Panc1 (cell line): ENCODE results near the gene HSD17B11. TPM values are rescaled to one million over a fixed set of nuclear protein-coding genes. Genes with fewer than 3 reads are reported as not detected.
A peak's percentile ranks its signal among the peaks of the same experiment; 100 is the strongest.

Source experiments
- ATAC-seq: fragments of 200-7000 bp; cut with Tn5 transposase; 2 replicates; pipeline ENCODE4 v1.9.1; 2020; ENCODE audit warnings: mild to moderate bottlenecking, moderate library complexity
- BruUV-seq: library from RNA; stranded (reverse); fragments of 400-500 nt; replicated peaks from 2 replicates; lab custom pipeline; 2021; lab: Mats Ljungman, UMichigan
- CTCF ChIA-PET: fragments of 300-600 bp; sonication (Branson Sonifier 250); formaldehyde crosslinking; loops from one replicate; lab custom pipeline; 2022; ENCODE audit warnings: antibody characterized with exemption; lab: Charles Lee
- POLR2A ChIA-PET: fragments of 300-600 bp; sonication (Branson Sonifier 250); formaldehyde crosslinking; loops from one replicate; lab custom pipeline; 2022; ENCODE audit warnings: antibody characterized with exemption; lab: Charles Lee
- DNase-seq: peaks from one replicate; pipeline ENCODE4 v3.0.0-alpha.2; 2010; ENCODE audit warnings: low read depth, low spot score
- H3K27ac ChIP-seq: 2 replicates; pipeline ENCODE4 v1.5.1; 2011; ENCODE audit warnings: mild to moderate bottlenecking, low read length, inconsistent platforms
- H3K27me3 ChIP-seq: fragments of 200-500 bp; sonication (Bioruptor generic); 2 replicates; pipeline ENCODE4 v1.6.0; 2014; ENCODE audit warnings: low read length, inconsistent platforms; ENCODE audit not compliant: control insufficient read depth, insufficient read depth
- H3K36me3 ChIP-seq: fragments of 200-500 bp; sonication (Bioruptor generic); 2 replicates; pipeline ENCODE4 v1.5.1; 2014; ENCODE audit warnings: inconsistent platforms, mild to moderate bottlenecking, low read length, moderate library complexity; ENCODE audit not compliant: control insufficient read depth, insufficient read depth
- H3K4me1 ChIP-seq: 2 replicates; pipeline ENCODE4 v1.5.1; 2011; ENCODE audit warnings: inconsistent platforms, mild to moderate bottlenecking, low read length, moderate library complexity; ENCODE audit not compliant: control insufficient read depth, insufficient read depth
- H3K4me3 ChIP-seq, 2 experiments: 2 replicates each; pipeline ENCODE4 v1.5.1; 2011 to 2012; ENCODE audit warnings: low read depth in 2 of 2, low read length in 2 of 2, mild to moderate bottlenecking in 2 of 2, inconsistent platforms in 1 of 2, moderate library complexity in 1 of 2
- H3K9me3 ChIP-seq: fragments of 200-500 bp; sonication (Bioruptor generic); 2 replicates; pipeline ENCODE4 v1.5.1; 2014; ENCODE audit warnings: low read depth, mild to moderate bottlenecking, inconsistent platforms, low read length, moderate library complexity; ENCODE audit not compliant: control insufficient read depth, insufficient read depth
- POLR2AphosphoS5 ChIP-seq: IDR thresholded peaks from 2 replicates; pipeline ENCODE4 v1.6.1; 2012; ENCODE audit warnings: mild to moderate bottlenecking, low read depth, low read length, moderate library complexity
- SIN3A ChIP-seq: IDR thresholded peaks from 2 replicates; pipeline ENCODE4 v1.6.1; 2012; ENCODE audit warnings: low read depth, mild to moderate bottlenecking, low read length, moderate library complexity, borderline replicate concordance; ENCODE audit not compliant: insufficient read depth
- TCF7L2 ChIP-seq: IDR thresholded peaks from 2 replicates; pipeline ENCODE4 v1.6.1; 2011; ENCODE audit warnings: mild to moderate bottlenecking, low read depth, low read length, inconsistent platforms
- in situ Hi-C: cut with HindIII; loops from 2 replicates; pipeline ENCODE4 v1.10.0; 2016; ENCODE audit warnings: low sequenced_read_pairs, low pct_unique_long_range_greater_than_20kb
- intact Hi-C: fragments of 100-400 bp; cut with micrococcal nuclease; formaldehyde crosslinking; loops from one replicate; pipeline ENCODE4 v1.10.0; 2022; ENCODE audit not compliant: unreplicated experiment
- total RNA-seq: library from RNA; stranded (reverse); gene quantifications from one replicate; pipeline ENCODE4 v1.2.1, GENCODE V29; 2021; ENCODE audit not compliant: unreplicated experiment
- TF ChIP-seq, protein P1 (sequence below): fragments of 450-650 bp; IDR thresholded peaks from 2 replicates; pipeline ENCODE4 v1.5.1; 2017; ENCODE audit warnings: mild to moderate bottlenecking
- TF ChIP-seq, protein P2 (sequence below), 2 experiments: IDR thresholded peaks; 2 replicates each; pipeline ENCODE4 v1.6.1; 2011 to 2012; ENCODE audit warnings: low read depth in 2 of 2, control low read depth in 1 of 2, low read length in 1 of 2, mild to moderate bottlenecking in 1 of 2, moderate library complexity in 1 of 2; ENCODE audit not compliant: insufficient read depth in 1 of 2

HSD17B11 gene
- total RNA-seq, 1 experiment from 2014 or later: 34.9 TPM

DNA sequence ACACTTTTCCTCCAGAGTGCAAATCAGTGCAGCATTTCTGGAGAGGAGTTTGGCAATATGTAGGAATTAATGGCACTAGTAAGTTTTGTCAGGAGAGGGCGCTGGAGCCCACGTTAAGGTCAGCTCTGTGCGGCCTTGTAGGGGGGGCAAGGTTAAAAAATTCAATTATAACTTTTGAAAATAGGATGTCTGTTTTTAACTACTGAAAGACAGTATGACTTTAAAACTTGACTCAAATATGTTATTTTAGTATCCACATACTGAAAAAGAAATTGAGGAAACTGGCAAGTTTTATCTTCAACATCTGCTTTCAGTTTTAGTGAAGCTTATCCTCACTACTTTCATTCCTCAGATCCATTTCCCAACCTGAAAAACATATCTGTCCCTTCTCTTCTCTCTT is 37.4 kb downstream of the HSD17B11 start:
- Histone ChIP-seq H3K36me3 (peaks cover 6% of the 10 kb centered on the region; the same call in 1 of the 2 replicates), H3K27me3 (no peaks in the 10 kb centered on the region), H3K9me3 (no peaks in the 10 kb centered on the region), H3K4me3 (no peak overlapping the region), H3K27ac (no peak overlapping the region), H3K4me1 (no peaks in the 10 kb centered on the region)
- intact Hi-C loops (no loop called here), in situ Hi-C loops (no loop called here)
- ATAC-seq: no peak
- TF ChIP-seq, protein P1, sequence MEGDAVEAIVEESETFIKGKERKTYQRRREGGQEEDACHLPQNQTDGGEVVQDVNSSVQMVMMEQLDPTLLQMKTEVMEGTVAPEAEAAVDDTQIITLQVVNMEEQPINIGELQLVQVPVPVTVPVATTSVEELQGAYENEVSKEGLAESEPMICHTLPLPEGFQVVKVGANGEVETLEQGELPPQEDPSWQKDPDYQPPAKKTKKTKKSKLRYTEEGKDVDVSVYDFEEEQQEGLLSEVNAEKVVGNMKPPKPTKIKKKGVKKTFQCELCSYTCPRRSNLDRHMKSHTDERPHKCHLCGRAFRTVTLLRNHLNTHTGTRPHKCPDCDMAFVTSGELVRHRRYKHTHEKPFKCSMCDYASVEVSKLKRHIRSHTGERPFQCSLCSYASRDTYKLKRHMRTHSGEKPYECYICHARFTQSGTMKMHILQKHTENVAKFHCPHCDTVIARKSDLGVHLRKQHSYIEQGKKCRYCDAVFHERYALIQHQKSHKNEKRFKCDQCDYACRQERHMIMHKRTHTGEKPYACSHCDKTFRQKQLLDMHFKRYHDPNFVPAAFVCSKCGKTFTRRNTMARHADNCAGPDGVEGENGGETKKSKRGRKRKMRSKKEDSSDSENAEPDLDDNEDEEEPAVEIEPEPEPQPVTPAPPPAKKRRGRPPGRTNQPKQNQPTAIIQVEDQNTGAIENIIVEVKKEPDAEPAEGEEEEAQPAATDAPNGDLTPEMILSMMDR: peak; percentile 30; the same call in 1 of the 2 replicates
- TF ChIP-seq POLR2AphosphoS5: no peak
- ChIA-PET POLR2A (no interaction called here), CTCF (interaction anchor here (0.7 kb wide), 1 partner anchor 620 kb away, joined by 3 read pairs; no protein-coding TSS in a partner anchor)
- no peak for DNase-seq
- TSS peak; percentile 38 for BruUV-seq

DNA sequence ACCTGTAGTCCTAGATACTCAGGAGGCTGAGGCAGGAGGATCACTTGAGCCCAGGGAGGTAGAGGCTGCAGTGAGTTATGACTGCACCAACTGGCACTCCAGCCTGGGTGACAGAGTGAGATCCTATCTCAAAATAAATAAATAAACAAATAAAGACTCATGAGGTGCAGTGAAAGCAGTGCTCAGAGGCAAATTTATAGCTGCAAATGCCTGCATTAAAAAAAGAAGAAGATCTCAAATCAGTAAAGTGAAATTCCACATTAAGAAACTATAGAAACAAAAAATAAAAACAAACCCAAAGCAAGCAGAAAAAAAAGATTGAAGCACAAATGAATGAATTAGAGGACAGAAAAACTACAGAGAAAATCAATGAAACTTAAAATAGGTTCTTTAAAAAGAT is 45.8 kb downstream of the HSD17B11 start:
- no TSS peak for BruUV-seq

More for the DNA sequence above, 45.8 kb downstream of the HSD17B11 start:
- H3K4me3 ChIP-seq: no peak overlapping the region
- intact Hi-C loops (no loop called here), in situ Hi-C loops (no loop called here)
- TF ChIP-seq POLR2AphosphoS5 (no peak), SIN3A (no peak), TCF7L2 (no peak)
- TF ChIP-seq, protein P1: no peak
- TF ChIP-seq, protein P2, sequence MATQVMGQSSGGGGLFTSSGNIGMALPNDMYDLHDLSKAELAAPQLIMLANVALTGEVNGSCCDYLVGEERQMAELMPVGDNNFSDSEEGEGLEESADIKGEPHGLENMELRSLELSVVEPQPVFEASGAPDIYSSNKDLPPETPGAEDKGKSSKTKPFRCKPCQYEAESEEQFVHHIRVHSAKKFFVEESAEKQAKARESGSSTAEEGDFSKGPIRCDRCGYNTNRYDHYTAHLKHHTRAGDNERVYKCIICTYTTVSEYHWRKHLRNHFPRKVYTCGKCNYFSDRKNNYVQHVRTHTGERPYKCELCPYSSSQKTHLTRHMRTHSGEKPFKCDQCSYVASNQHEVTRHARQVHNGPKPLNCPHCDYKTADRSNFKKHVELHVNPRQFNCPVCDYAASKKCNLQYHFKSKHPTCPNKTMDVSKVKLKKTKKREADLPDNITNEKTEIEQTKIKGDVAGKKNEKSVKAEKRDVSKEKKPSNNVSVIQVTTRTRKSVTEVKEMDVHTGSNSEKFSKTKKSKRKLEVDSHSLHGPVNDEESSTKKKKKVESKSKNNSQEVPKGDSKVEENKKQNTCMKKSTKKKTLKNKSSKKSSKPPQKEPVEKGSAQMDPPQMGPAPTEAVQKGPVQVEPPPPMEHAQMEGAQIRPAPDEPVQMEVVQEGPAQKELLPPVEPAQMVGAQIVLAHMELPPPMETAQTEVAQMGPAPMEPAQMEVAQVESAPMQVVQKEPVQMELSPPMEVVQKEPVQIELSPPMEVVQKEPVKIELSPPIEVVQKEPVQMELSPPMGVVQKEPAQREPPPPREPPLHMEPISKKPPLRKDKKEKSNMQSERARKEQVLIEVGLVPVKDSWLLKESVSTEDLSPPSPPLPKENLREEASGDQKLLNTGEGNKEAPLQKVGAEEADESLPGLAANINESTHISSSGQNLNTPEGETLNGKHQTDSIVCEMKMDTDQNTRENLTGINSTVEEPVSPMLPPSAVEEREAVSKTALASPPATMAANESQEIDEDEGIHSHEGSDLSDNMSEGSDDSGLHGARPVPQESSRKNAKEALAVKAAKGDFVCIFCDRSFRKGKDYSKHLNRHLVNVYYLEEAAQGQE (IDR thresholded peaks at IDR 0.05; ENCODE audit: insufficient read depth in 1 of 2, low read depth in 2 of 2, low read length in 1 of 2): no peak
- H3K4me1 ChIP-seq: no peaks in the 10 kb centered on the region
- H3K9me3 ChIP-seq: no peaks in the 10 kb centered on the region
- ATAC-seq (no peak), DNase-seq (no peak)
- ChIA-PET CTCF (no interaction called here), POLR2A (no interaction called here)
- H3K27ac ChIP-seq: no peak overlapping the region
- H3K36me3 ChIP-seq: no peaks in the 10 kb centered on the region
- no peaks in the 10 kb centered on the region for H3K27me3 ChIP-seq
